CD14-positive monocyte (primary cell): ENCODE data around the gene RGCC. TPM values are rescaled to one million over a fixed set of nuclear protein-coding genes. Genes with fewer than 3 reads are reported as not detected.

Experiments used
- DNase-seq, 3 donors: peaks; one replicate each; pipeline ENCODE4 v3.0.0-alpha.2; 2011 to 2022
- H2AFZ ChIP-seq: 2 replicates; pipeline ENCODE4 v1.6.0; 2012; ENCODE audit warnings: mild to moderate bottlenecking, low read depth, low read length, inconsistent platforms; ENCODE audit not compliant: insufficient read depth, poor library complexity, severe bottlenecking
- H3K27ac ChIP-seq, 2 donors: 1 replicate in 1 of 2; 2 replicates in 1 of 2; pipeline ENCODE4 v1.5.1; 2012 to 2013; ENCODE audit warnings: low read length in 2 of 2, control low read depth in 1 of 2, inconsistent platforms in 1 of 2, low read depth in 1 of 2, mild to moderate bottlenecking in 1 of 2
- H3K27me3 ChIP-seq, 2 donors: one replicate each; pipeline versions ENCODE4 v1.6.0 to v1.6.1; 2011 to 2013; ENCODE audit warnings: low read length in 2 of 2; ENCODE audit not compliant: control insufficient read depth in 2 of 2, insufficient read depth in 2 of 2
- H3K36me3 ChIP-seq, 2 donors: replicated peaks in 1 of 2; 1 replicate in 1 of 2; 2 replicates in 1 of 2; pipeline versions ENCODE4 v1.5.1 to v1.6.1; 2012 to 2013; ENCODE audit warnings: low read length in 2 of 2, control low read depth in 1 of 2, inconsistent platforms in 1 of 2, mild to moderate bottlenecking in 1 of 2; ENCODE audit not compliant: insufficient read depth in 2 of 2, control insufficient read depth in 1 of 2
- H3K4me1 ChIP-seq, 2 donors: 1 replicate in 1 of 2; 2 replicates in 1 of 2; pipeline versions ENCODE4 v1.5.1 to v1.6.1; 2012 to 2013; ENCODE audit warnings: low read length in 2 of 2, control low read depth in 1 of 2, inconsistent platforms in 1 of 2, mild to moderate bottlenecking in 1 of 2, moderate library complexity in 1 of 2; ENCODE audit not compliant: insufficient read depth in 2 of 2, control insufficient read depth in 1 of 2
- H3K4me2 ChIP-seq: replicated peaks from 2 replicates; pipeline ENCODE3; 2012; ENCODE audit warnings: low read length, moderate library complexity, mild to moderate bottlenecking; ENCODE audit not compliant: poor library complexity, severe bottlenecking; ENCODE audit errors: extremely low read depth
- H3K4me3 ChIP-seq, 3 experiments: fragments of 200-600 bp in 1 of 3; sonication (generic) in 1 of 3; replicated peaks in 1 of 3; 1 replicate in 2 of 3; 2 replicates in 1 of 3; pipeline ENCODE4 v1.5.1; 2011 to 2013; ENCODE audit warnings: low read length in 3 of 3, mild to moderate bottlenecking in 3 of 3, control low read depth in 2 of 3, low read depth in 2 of 3, inconsistent platforms in 1 of 3, moderate library complexity in 1 of 3
- H3K79me2 ChIP-seq: 2 replicates; pipeline ENCODE4 v1.6.0; 2012; ENCODE audit warnings: mild to moderate bottlenecking, control low read depth, inconsistent platforms, low read length, moderate library complexity; ENCODE audit not compliant: insufficient read depth
- H3K9ac ChIP-seq: 2 replicates; pipeline ENCODE4 v1.6.0; 2017; ENCODE audit warnings: low read length, mild to moderate bottlenecking; ENCODE audit not compliant: insufficient read depth, poor library complexity, severe bottlenecking
- H3K9me3 ChIP-seq, 2 donors: replicated peaks in 1 of 2; 1 replicate in 1 of 2; 2 replicates in 1 of 2; pipeline versions ENCODE4 v1.5.1 to v1.6.1; 2012 to 2013; ENCODE audit warnings: low read length in 2 of 2, control low read depth in 1 of 2; ENCODE audit not compliant: control insufficient read depth in 1 of 2, insufficient read depth in 1 of 2
- H4K20me1 ChIP-seq: 2 replicates; pipeline ENCODE4 v1.6.0; 2012; ENCODE audit warnings: mild to moderate bottlenecking, low read length, control low read depth, moderate library complexity; ENCODE audit not compliant: insufficient read depth
- H3K27ac Mint-ChIP-seq, 7 donors: one replicate each; pipeline ENCODE4 v1.8.0; 2020; ENCODE audit warnings: mild to moderate bottlenecking in 7 of 7, mixed read lengths in 7 of 7, moderate library complexity in 6 of 7, inconsistent platforms in 2 of 7
- H3K27me3 Mint-ChIP-seq, 3 donors: one replicate each; pipeline ENCODE4 v1.8.0; 2021 to 2022; ENCODE audit warnings: low read depth in 3 of 3, mild to moderate bottlenecking in 3 of 3, mixed read lengths in 3 of 3, moderate library complexity in 3 of 3, inconsistent platforms in 1 of 3
- H3K36me3 Mint-ChIP-seq, 2 donors: one replicate each; pipeline ENCODE4 v1.8.0; 2020; ENCODE audit warnings: mixed read lengths in 2 of 2, inconsistent platforms in 1 of 2, mild to moderate bottlenecking in 1 of 2
- H3K4me1 Mint-ChIP-seq: one replicate; pipeline ENCODE4 v1.8.0; 2020; ENCODE audit warnings: mild to moderate bottlenecking, mixed read lengths
- H3K4me3 Mint-ChIP-seq, 2 donors: one replicate each; pipeline ENCODE4 v1.8.0; 2020; ENCODE audit warnings: mild to moderate bottlenecking in 2 of 2, mixed read lengths in 2 of 2, moderate library complexity in 1 of 2
- H3K9me3 Mint-ChIP-seq, 7 donors: one replicate each; pipeline ENCODE4 v1.8.0; 2020 to 2022; ENCODE audit warnings: mixed read lengths in 7 of 7, mild to moderate bottlenecking in 6 of 7, moderate library complexity in 6 of 7, inconsistent platforms in 2 of 7
- WGBS: methylation state at CpG from one replicate; pipeline ENCODE4 v1.1.5; 2013; ENCODE audit warnings: missing lambda C conversion rate; ENCODE audit not compliant: insufficient coverage; 5-methylcytosine and 5-hydroxymethylcytosine counted together
- intact Hi-C, 2 donors: fragments of 100-400 bp; cut with micrococcal nuclease; formaldehyde crosslinking; loops; one replicate each; pipeline versions ENCODE4 v1.15.0 to v1.15.1; 2023
- polyA plus RNA-seq, 3 donors: library from polyadenylated mRNA; depleted of rRNA in 1 of 3; unstranded in 2 of 3; stranded (reverse) in 1 of 3; fragments of 300-500 nt in 2 of 3; fragments of >200 nt in 1 of 3; fragmentation: Illumina TruSeq in 2 of 3; gene quantifications; 1 replicate in 2 of 3; 2 replicates in 1 of 3; pipeline ENCODE4 v1.2.3, GENCODE V29; 2012 to 2021
- TF ChIP-seq, protein P1 (sequence below): fragments of 200-600 bp; IDR thresholded peaks from one replicate; pipeline ENCODE4 v1.8.0; 2022; ENCODE audit warnings: antibody characterized with exemption, mild to moderate bottlenecking

Gene RGCC
- polyA plus RNA-seq, 3 donors, result 4.3 to 49.5 (median 26.0) TPM

DNA sequence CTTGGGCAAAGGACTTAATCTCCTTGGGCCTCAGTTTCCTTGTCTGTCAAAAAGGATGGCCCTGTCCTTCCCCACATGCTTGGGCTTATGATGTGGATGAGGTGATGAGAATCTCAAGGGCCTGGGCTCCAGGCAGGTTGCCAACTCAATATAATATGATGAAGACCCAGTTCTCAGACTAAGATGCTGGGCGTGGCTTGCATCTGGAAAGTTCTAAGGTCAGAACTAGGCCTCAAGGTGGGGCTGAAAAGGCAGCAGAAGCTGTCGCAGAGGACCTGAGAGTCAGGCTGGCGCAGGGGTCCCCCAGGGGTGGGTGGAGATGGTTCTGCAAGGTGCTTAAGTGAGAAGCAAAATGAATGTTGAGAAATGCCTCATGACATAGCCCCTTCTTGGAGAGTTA, 58.8 kb downstream of the RGCC start:
- no peaks in the 10 kb centered on the region for H3K9me3 ChIP-seq
- no peak overlapping the region for H3K27ac ChIP-seq
- H3K27me3 ChIP-seq, result no peaks in the 10 kb centered on the region
- TF ChIP-seq, protein P1, sequence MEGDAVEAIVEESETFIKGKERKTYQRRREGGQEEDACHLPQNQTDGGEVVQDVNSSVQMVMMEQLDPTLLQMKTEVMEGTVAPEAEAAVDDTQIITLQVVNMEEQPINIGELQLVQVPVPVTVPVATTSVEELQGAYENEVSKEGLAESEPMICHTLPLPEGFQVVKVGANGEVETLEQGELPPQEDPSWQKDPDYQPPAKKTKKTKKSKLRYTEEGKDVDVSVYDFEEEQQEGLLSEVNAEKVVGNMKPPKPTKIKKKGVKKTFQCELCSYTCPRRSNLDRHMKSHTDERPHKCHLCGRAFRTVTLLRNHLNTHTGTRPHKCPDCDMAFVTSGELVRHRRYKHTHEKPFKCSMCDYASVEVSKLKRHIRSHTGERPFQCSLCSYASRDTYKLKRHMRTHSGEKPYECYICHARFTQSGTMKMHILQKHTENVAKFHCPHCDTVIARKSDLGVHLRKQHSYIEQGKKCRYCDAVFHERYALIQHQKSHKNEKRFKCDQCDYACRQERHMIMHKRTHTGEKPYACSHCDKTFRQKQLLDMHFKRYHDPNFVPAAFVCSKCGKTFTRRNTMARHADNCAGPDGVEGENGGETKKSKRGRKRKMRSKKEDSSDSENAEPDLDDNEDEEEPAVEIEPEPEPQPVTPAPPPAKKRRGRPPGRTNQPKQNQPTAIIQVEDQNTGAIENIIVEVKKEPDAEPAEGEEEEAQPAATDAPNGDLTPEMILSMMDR, result no peak
- no peaks in the 10 kb centered on the region for H4K20me1 ChIP-seq
- intact Hi-C loops, result no loop called here
- no peak overlapping the region for H3K9ac ChIP-seq
- H3K4me1 Mint-ChIP-seq, result peaks cover 34% of the 10 kb centered on the region
- H3K4me3 Mint-ChIP-seq, result no peak overlapping the region
- H3K4me1 ChIP-seq, result peaks cover 24 to 29% of the 10 kb centered on the region in 2 donors
- no peaks in the 10 kb centered on the region for H3K36me3 ChIP-seq
- H3K36me3 Mint-ChIP-seq, result peaks cover 0 to 3% of the 10 kb centered on the region in 2 donors
- 96% methylated on average over 3 of the region's 3 CpGs for WGBS
- no peak overlapping the region for H3K4me2 ChIP-seq
- no peak for DNase-seq
- peaks cover 0 to 3% (median 0%) of the 10 kb centered on the region in 3 donors for H3K27me3 Mint-ChIP-seq
- no peak overlapping the region for H3K27ac Mint-ChIP-seq
- H3K9me3 Mint-ChIP-seq, result peaks cover 0 to 7% (median 4%) of the 10 kb centered on the region in 7 donors
- H3K4me3 ChIP-seq, result no peak overlapping the region
- H2AFZ ChIP-seq, result no peak overlapping the region
- H3K79me2 ChIP-seq, result no peaks in the 10 kb centered on the region

DNA sequence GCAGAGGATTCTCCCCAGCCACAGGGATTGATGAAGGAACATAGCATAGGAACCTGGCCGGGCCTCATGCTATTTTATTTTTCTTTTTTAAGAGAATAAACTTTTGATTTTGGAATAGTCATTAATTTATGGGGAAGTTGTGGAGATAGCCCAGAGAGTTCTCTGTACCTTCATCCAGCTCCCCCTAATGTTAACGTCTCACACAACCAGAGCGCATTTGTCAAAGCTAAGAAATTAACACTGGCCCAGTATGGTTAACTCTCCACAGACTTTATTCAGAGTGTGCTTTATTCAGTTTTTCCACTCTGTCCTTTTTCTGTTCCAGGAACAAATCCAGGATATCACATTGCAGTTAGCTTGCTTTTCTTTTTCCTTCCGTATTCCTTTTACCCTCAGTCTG, 59.4 kb downstream of the RGCC start:
- Histone ChIP-seq H3K4me1 (peaks cover 24 to 29% of the 10 kb centered on the region in 2 donors), H3K9me3 (no peaks in the 10 kb centered on the region), H4K20me1 (no peaks in the 10 kb centered on the region), H3K36me3 (no peaks in the 10 kb centered on the region), H3K4me3 (no peak overlapping the region), H3K9ac (no peak overlapping the region), H3K27ac (no peak overlapping the region), H3K79me2 (no peaks in the 10 kb centered on the region), H3K27me3 (no peaks in the 10 kb centered on the region), H2AFZ (no peak overlapping the region), H3K4me2 (no peak overlapping the region)
- peaks cover 0 to 7% (median 4%) of the 10 kb centered on the region in 7 donors for H3K9me3 Mint-ChIP-seq
- intact Hi-C loops, result no loop called here
- H3K36me3 Mint-ChIP-seq, result peaks cover 0 to 3% of the 10 kb centered on the region in 2 donors
- no CpG with 5 or more reads among the region's 4 CpGs for WGBS
- H3K27ac Mint-ChIP-seq, result peak overlapping the region in 1 of 7 donors; percentile 50
- peaks cover 34% of the 10 kb centered on the region for H3K4me1 Mint-ChIP-seq
- TF ChIP-seq, protein P1, result no peak
- DNase-seq, result no peak
- no peak overlapping the region for H3K4me3 Mint-ChIP-seq
- H3K27me3 Mint-ChIP-seq, result peaks cover 0 to 3% (median 0%) of the 10 kb centered on the region in 3 donors
